ENCODE measurements around the gene MIER1. TPM values are rescaled to one million over a fixed set of nuclear protein-coding genes. Genes with fewer than 3 reads are reported as not detected.
A peak's percentile ranks its signal among the peaks of the same experiment; 100 is the strongest.

Gene MIER1
- total RNA-seq, 3 donors from 2014 or later = 73.2 to 78.2 (median 77.2) TPM

DNA sequence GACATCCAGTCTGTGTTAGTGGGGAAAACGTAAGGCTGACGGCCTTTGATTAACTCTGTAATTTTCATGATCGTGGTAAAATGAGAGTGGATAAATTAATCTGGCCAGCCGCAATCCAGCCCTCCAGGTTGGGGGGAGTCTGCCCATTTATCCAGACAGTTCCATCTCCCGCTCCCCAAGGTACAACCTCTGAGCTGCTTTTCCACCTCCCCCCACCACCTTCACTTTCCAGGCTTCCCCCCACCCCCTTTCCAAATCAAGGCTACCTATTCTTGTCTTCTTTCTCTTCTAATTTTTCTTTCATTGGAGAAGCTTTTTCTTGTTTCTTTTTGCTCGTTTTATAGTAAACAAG is 6.0 kb downstream of the MIER1 start:
- intact Hi-C loops (cut with DNase I, micrococcal nuclease) = no loop called here
- Histone ChIP-seq H3K4me1 (ENCODE audit: low read depth) (peaks cover 58% of the 10 kb centered on the region), H3K36me3 (ENCODE audit: low read depth) (peaks cover 4% of the 10 kb centered on the region), H3K4me3 (peak overlapping the region; percentile 52), H3K9me3 (no peaks in the 10 kb centered on the region)
- TF ChIP-seq, protein P1, sequence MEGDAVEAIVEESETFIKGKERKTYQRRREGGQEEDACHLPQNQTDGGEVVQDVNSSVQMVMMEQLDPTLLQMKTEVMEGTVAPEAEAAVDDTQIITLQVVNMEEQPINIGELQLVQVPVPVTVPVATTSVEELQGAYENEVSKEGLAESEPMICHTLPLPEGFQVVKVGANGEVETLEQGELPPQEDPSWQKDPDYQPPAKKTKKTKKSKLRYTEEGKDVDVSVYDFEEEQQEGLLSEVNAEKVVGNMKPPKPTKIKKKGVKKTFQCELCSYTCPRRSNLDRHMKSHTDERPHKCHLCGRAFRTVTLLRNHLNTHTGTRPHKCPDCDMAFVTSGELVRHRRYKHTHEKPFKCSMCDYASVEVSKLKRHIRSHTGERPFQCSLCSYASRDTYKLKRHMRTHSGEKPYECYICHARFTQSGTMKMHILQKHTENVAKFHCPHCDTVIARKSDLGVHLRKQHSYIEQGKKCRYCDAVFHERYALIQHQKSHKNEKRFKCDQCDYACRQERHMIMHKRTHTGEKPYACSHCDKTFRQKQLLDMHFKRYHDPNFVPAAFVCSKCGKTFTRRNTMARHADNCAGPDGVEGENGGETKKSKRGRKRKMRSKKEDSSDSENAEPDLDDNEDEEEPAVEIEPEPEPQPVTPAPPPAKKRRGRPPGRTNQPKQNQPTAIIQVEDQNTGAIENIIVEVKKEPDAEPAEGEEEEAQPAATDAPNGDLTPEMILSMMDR (IDR thresholded peaks at IDR 0.05) = no peak
- peak; percentile 0 for ATAC-seq
- DNase-seq = no peak

DNA sequence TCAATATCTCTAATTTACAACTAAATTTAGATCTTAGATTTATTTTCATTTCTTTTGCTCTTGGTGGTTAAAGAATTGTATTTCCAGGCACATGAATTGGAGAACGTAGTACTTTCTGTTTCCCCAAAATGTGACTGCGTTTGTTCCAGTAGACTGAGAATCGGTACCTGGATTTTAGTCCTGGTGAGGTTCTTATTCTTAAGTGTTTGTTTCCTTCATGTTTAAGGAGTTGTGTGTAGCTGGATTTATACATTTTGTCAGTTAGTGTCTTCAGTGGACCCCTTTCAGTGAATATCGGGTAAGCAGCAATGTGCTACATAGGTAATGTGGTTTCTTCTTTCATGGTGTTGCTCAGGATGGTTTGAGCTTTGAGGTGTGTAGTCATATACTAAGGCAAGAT is 6.8 kb downstream of the MIER1 start:
- ATAC-seq = no peak
- Histone ChIP-seq H3K9me3 (no peaks in the 10 kb centered on the region), H3K4me1 (ENCODE audit: low read depth) (peaks cover 50% of the 10 kb centered on the region), H3K36me3 (ENCODE audit: low read depth) (peaks cover 4% of the 10 kb centered on the region), H3K4me3 (no peak overlapping the region)
- intact Hi-C loops (cut with DNase I, micrococcal nuclease) = no loop called here
- no peak for DNase-seq
- TF ChIP-seq, protein P1 (IDR thresholded peaks at IDR 0.05) = no peak

DNA sequence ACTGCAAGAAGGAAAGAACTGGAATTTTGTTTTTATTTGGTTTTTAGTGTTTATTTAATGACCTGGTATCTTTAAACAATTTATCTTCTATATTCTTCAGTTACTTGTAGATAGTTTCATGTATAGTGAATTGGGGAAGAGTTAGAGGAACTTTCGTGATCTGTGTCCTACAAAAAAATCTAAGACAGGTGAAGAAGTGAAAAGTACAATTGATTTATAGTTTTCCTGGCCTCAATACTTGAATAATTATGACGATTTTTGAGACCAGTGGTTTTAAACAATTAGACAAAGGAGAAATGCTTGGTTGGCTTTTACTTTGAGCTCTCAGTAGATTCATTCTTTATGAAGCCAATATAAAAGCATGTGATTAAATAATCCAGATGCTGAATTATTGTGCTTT is 7.5 kb downstream of the MIER1 start:
- intact Hi-C loops (cut with DNase I, micrococcal nuclease) = no loop called here
- TF ChIP-seq, protein P1 (IDR thresholded peaks at IDR 0.05) = no peak
- peaks cover 4% of the 10 kb centered on the region for H3K36me3 ChIP-seq (ENCODE audit: low read depth)
- no peaks in the 10 kb centered on the region for H3K9me3 ChIP-seq
- DNase-seq (no peak), ATAC-seq (no peak)
- peaks cover 46% of the 10 kb centered on the region for H3K4me1 ChIP-seq (ENCODE audit: low read depth)
- no peak overlapping the region for H3K4me3 ChIP-seq

DNA sequence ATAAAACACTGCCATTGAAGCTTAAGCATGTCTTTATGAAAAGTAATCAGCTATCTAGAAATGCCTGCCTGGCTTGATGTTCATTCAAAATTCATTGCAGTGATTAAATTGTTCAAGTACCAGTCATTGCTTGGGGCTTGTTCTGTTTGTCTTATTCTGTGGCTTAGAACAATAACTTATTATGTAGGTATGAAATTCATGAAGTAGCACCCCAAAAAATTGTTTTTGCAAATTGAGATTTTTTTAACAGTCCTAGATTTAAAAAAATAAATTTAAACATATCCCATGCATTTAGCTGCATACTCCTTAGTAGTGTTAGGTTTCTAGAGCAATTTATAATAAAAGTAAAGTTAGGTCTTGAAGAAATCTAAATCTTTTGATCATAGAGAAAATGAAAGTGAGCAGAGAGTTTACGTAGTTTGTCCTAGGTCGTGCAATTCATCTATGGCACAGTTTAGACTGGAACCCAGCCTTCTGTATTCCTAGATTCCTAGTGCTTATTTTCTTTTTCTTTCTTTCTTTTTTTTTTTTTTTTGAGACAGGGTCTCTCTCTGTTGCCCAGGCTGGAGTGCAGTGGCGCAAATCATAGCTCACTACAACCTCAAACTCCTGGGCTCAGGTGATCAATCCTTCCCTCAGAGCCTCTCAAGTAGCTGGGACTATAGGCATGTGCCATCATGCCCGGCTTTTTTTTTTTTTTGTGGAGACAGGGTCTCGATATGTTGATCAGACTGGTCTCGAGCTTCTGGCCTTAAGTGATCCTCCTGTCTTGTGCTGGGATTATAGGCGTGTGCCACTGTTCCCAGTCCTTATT is 9.3 kb downstream of the MIER1 start:
- no peak overlapping the region for H3K4me3 ChIP-seq

DNA sequence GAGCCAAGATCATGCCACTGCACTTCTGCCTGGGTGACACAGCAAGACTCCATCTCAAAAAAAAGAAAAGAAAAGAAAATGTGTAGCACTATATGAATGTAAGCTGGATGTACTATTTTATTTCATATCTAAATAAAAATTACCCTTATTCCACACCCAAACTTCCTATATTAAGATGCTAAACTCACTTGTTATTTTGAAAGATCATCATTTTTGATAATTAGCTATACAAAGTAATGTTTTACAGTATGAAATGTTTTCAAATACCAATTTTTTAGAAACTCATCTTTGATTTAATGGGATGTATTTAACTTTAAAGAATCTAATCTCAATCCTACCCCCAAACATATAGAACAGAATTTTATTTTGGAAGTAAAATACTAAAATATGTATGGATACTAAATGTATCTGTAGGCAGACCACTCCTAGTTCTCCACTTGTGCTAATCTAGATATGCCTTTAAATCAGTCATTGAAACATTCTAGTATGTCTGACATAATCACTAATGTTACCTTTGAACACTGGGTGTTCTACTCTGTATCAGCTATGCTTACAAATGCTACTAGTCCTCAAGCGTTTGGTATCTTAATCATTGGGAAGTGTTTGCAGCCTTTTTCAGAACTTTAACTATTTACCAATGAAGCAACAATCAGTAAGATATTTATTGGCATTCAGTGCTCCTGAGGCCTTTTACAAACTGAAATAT is 12.9 kb downstream of the MIER1 start:
- H3K9me3 ChIP-seq = no peaks in the 10 kb centered on the region
- H3K4me3 ChIP-seq = no peak overlapping the region
- peaks cover 50% of the 10 kb centered on the region for H3K4me1 ChIP-seq (ENCODE audit: low read depth)
- ATAC-seq = peak; percentile 27
- DNase-seq = no peak
- intact Hi-C loops (cut with DNase I, micrococcal nuclease) = no loop called here
- TF ChIP-seq, protein P1 (IDR thresholded peaks at IDR 0.05) = no peak
- no peaks in the 10 kb centered on the region for H3K36me3 ChIP-seq (ENCODE audit: low read depth)

More for the DNA sequence above, 9.3 kb downstream of the MIER1 start:
- ATAC-seq (no peak), DNase-seq (no peak)
- no peaks in the 10 kb centered on the region for H3K9me3 ChIP-seq
- intact Hi-C loops (cut with DNase I, micrococcal nuclease) = no loop called here
- TF ChIP-seq, protein P1 (IDR thresholded peaks at IDR 0.05) = no peak
- H3K36me3 ChIP-seq (ENCODE audit: low read depth) = peaks cover 4% of the 10 kb centered on the region
- H3K4me1 ChIP-seq (ENCODE audit: low read depth) = peaks cover 58% of the 10 kb centered on the region

Measured in mucosa of descending colon (tissue), 3 donors.